ENCODE data around the gene TNFAIP8.
A peak's percentile ranks its signal among the peaks of the same experiment; 100 is the strongest.

Gene TNFAIP8

GRCh38 chr5:119347991-119348390 is 7.8 kb upstream of the TNFAIP8 start:
- DNase-seq (ENCODE audit: low spot score), result peak; percentile 76

- no peak for DNase-seq (ENCODE audit: low spot score)
Observed at GRCh38 chr5:119353213-119353612, 2.6 kb upstream of the TNFAIP8 start.

GRCh38 chr5:119353686-119354366 is 2.0 kb upstream of the TNFAIP8 start:
- DNase-seq (ENCODE audit: low spot score), result no peak

GRCh38 chr5:119354537-119355243 is 1.1 kb upstream of the TNFAIP8 start:
- DNase-seq (ENCODE audit: low spot score), result no peak

- no peak for DNase-seq (ENCODE audit: low spot score)
Observed at GRCh38 chr5:119355244-119355638, 578 bp upstream of the TNFAIP8 start.

- no peak for DNase-seq (ENCODE audit: low spot score)
Observed at GRCh38 chr5:119356612-119357188, 881 bp downstream of the TNFAIP8 start.

GRCh38 chr5:119357270-119357669 is 1.5 kb downstream of the TNFAIP8 start:
- no peak for DNase-seq (ENCODE audit: low spot score)

- DNase-seq (ENCODE audit: low spot score), result no peak
Observed at GRCh38 chr5:119357808-119358529, 2.1 kb downstream of the TNFAIP8 start.

GRCh38 chr5:119358530-119358900 is 2.7 kb downstream of the TNFAIP8 start:
- no peak for DNase-seq (ENCODE audit: low spot score)

- DNase-seq (ENCODE audit: low spot score), result no peak
Observed at GRCh38 chr5:119358901-119359603, 3.2 kb downstream of the TNFAIP8 start.

- no peak for DNase-seq (ENCODE audit: low spot score)
Observed at GRCh38 chr5:119359737-119360413, 4.1 kb downstream of the TNFAIP8 start.

GRCh38 chr5:119360905-119361593 is 5.2 kb downstream of the TNFAIP8 start:
- peak; percentile 49 for DNase-seq (ENCODE audit: low spot score)

- no peak for DNase-seq (ENCODE audit: low spot score)
Observed at GRCh38 chr5:119361594-119362125, 5.8 kb downstream of the TNFAIP8 start.

- no peak for DNase-seq (ENCODE audit: low spot score)
Observed at GRCh38 chr5:119362714-119363113, 6.9 kb downstream of the TNFAIP8 start.

GRCh38 chr5:119363271-119363670 is 7.5 kb downstream of the TNFAIP8 start:
- DNase-seq (ENCODE audit: low spot score), result no peak

GRCh38 chr5:119363936-119364335 is 8.1 kb downstream of the TNFAIP8 start:
- no peak for DNase-seq (ENCODE audit: low spot score)

- no peak for DNase-seq (ENCODE audit: low spot score)
Observed at GRCh38 chr5:119365847-119366539, 10.2 kb downstream of the TNFAIP8 start.

GRCh38 chr5:119366540-119366881 is 10.7 kb downstream of the TNFAIP8 start:
- DNase-seq (ENCODE audit: low spot score), result no peak

GRCh38 chr5:119367502-119368237 is 11.9 kb downstream of the TNFAIP8 start:
- DNase-seq (ENCODE audit: low spot score), result no peak

Measured in AG20443 (cell line).